Vagina (tissue), 2 donors: ENCODE data around the gene CCDC92.
"Not testable (repeated sequence)": the region's sequence is repeated elsewhere in the genome, so short reads cannot be mapped to it uniquely, and the experiment has no call there.

Experiments
- POLR2A ChIP-seq, 2 donors: fragments of 450-650 bp; IDR thresholded peaks; one replicate each; pipeline ENCODE4 v1.6.1; 2017; ENCODE audit warnings: antibody characterized with exemption in 2 of 2, mild to moderate bottlenecking in 2 of 2, moderate library complexity in 2 of 2
- POLR2AphosphoS5 ChIP-seq, 2 donors: sonication (generic); formaldehyde crosslinking; IDR thresholded peaks; one replicate each; pipeline ENCODE4 v1.9.0; 2017; ENCODE audit warnings: antibody characterized with exemption in 2 of 2, mild to moderate bottlenecking in 2 of 2, low read depth in 1 of 2; ENCODE audit not compliant: insufficient read depth in 1 of 2
- TF ChIP-seq, protein P1 (sequence below), 3 experiments: fragments of 450-650 bp in 2 of 3; fragments of 200-600 bp in 1 of 3; sonication (generic) in 1 of 3; IDR thresholded peaks; one replicate each; pipeline ENCODE4 v1.5.1; 2017 to 2019; ENCODE audit warnings: antibody characterized with exemption in 3 of 3, mild to moderate bottlenecking in 2 of 3, moderate library complexity in 2 of 3

DNA sequence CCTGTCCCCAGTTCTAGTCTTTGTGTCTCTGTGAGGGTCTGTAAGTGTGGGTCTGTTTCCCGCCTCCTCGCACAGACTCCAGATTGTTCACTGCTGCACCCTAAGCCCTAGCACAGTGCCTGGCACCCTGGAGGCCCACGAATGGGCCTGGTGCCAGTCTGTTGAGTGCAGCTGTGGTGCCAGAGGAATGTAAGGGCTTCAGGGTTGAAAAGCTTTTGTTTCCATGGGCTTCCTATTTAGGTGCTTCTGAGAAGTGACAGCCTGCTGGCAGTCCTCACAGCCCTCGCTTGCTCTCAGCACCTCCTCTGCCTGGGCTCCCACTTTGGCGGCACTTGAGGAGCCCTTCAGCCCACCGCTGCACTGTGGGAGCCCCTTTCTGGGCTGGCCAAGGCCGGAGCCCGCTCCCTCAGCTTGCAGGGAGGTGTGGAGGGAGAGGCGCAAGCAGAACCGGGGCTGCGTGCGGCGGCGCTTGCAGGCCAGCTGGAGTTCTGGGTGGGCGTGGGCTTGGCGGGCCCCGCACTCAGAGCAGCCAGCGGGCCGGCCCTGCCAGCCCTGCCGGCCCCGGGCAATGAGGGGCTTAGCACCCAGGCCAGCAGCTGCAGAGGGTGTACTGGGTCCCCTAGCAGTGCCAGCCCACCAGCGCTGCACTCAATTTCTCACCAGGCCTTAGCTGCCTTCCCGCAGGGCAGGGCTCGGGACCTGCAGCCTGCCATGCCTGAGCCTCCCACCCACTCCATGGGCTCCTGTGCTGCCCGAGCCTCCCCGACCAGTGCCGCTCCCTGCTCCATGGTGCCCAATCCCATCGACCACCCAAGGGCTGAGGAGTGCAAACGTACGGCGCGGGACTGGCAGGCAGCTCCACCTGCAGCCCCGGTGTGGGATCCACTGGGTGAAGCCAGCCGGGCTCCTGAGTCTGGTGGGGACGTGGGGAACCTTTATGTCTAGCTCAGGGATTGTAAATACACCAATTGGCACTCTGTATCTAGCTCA is 25.8 kb downstream of the CCDC92 start:
- TF ChIP-seq, protein P1, sequence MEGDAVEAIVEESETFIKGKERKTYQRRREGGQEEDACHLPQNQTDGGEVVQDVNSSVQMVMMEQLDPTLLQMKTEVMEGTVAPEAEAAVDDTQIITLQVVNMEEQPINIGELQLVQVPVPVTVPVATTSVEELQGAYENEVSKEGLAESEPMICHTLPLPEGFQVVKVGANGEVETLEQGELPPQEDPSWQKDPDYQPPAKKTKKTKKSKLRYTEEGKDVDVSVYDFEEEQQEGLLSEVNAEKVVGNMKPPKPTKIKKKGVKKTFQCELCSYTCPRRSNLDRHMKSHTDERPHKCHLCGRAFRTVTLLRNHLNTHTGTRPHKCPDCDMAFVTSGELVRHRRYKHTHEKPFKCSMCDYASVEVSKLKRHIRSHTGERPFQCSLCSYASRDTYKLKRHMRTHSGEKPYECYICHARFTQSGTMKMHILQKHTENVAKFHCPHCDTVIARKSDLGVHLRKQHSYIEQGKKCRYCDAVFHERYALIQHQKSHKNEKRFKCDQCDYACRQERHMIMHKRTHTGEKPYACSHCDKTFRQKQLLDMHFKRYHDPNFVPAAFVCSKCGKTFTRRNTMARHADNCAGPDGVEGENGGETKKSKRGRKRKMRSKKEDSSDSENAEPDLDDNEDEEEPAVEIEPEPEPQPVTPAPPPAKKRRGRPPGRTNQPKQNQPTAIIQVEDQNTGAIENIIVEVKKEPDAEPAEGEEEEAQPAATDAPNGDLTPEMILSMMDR (IDR thresholded peaks at IDR 0.05): not testable (repeated sequence)
- not testable (repeated sequence) for TF ChIP-seq POLR2AphosphoS5 (IDR thresholded peaks at IDR 0.05; ENCODE audit: insufficient read depth in 1 of 2, low read depth in 1 of 2); POLR2A (IDR thresholded peaks at IDR 0.05)
